ENCODE data around the gene HOXA11. TPM values are rescaled to one million over a fixed set of nuclear protein-coding genes. Genes with fewer than 3 reads are reported as not detected.

HOXA11 gene
- polyA plus RNA-seq, 1 donor from 2014 or later: not detected

- no peak overlapping the region for H3K27ac ChIP-seq (ENCODE audit: low read length)
- no peak overlapping the region for H2AFZ ChIP-seq (ENCODE audit: low read depth, low read length)
- peaks cover 18% of the 10 kb centered on the region for H3K9me3 ChIP-seq (ENCODE audit: low read length)
- TF ChIP-seq EP300 (conservative IDR thresholded peaks at IDR 0.05; ENCODE audit: poor library complexity, severe bottlenecking) (no peak), SMC3 (conservative IDR thresholded peaks at IDR 0.05; ENCODE audit: poor library complexity) (no peak), RAD21 (conservative IDR thresholded peaks at IDR 0.05) (no peak), REST (IDR thresholded peaks at IDR 0.05; ENCODE audit: borderline replicate concordance) (no peak), TAF1 (IDR thresholded peaks at IDR 0.05; ENCODE audit: low read depth) (no peak), EZH2 (IDR thresholded peaks at IDR 0.05; ENCODE audit: borderline replicate concordance, insufficient read depth, low read length, poor library complexity, severe bottlenecking) (no peak), POLR2AphosphoS5 (IDR thresholded peaks at IDR 0.05) (no peak), MXI1 (conservative IDR thresholded peaks at IDR 0.05; ENCODE audit: poor library complexity, severe bottlenecking) (no peak), CTCF (IDR thresholded peaks at IDR 0.05; ENCODE audit: poor library complexity, severe bottlenecking) (no peak)
- no peaks in the 10 kb centered on the region for H4K20me1 ChIP-seq (ENCODE audit: insufficient read depth)
- H3K4me2 ChIP-seq (ENCODE audit: low read length): no peak overlapping the region
- H3K4me3 ChIP-seq (ENCODE audit: low read length): no peak overlapping the region
- H3K36me3 ChIP-seq (ENCODE audit: insufficient read depth, low read length): no peaks in the 10 kb centered on the region
- H3F3A ChIP-seq (ENCODE audit: insufficient read depth, low read length, poor library complexity, severe bottlenecking): no peaks in the 10 kb centered on the region
- peaks cover 100% of the 10 kb centered on the region for H3K27me3 ChIP-seq (ENCODE audit: insufficient read depth, low read depth, low read length)
- H3K79me2 ChIP-seq (replicated peaks; ENCODE audit: insufficient read depth, low read length): no peaks in the 10 kb centered on the region
- H3K9ac ChIP-seq (ENCODE audit: low read length): no peak overlapping the region
- H3K9me2 ChIP-seq (ENCODE audit: insufficient read depth, low read length): no peaks in the 10 kb centered on the region
Observed at GRCh38 chr7:27166531-27167505, 18.2 kb downstream of the HOXA11 start.

- Histone ChIP-seq H3K4me3 (ENCODE audit: low read length) (no peak overlapping the region), H3K4me2 (ENCODE audit: low read length) (no peak overlapping the region), H2AFZ (ENCODE audit: low read depth, low read length) (no peak overlapping the region), H3K36me3 (ENCODE audit: insufficient read depth, low read length) (no peaks in the 10 kb centered on the region), H4K20me1 (ENCODE audit: insufficient read depth) (no peaks in the 10 kb centered on the region), H3F3A (ENCODE audit: insufficient read depth, low read length, poor library complexity, severe bottlenecking) (no peaks in the 10 kb centered on the region), H3K9me3 (ENCODE audit: low read length) (peaks cover 18% of the 10 kb centered on the region), H3K79me2 (replicated peaks; ENCODE audit: insufficient read depth, low read length) (no peaks in the 10 kb centered on the region), H3K9me2 (ENCODE audit: insufficient read depth, low read length) (no peaks in the 10 kb centered on the region), H3K27ac (ENCODE audit: low read length) (no peak overlapping the region), H3K9ac (ENCODE audit: low read length) (no peak overlapping the region), H3K27me3 (ENCODE audit: insufficient read depth, low read depth, low read length) (peaks cover 100% of the 10 kb centered on the region)
- TF ChIP-seq MXI1 (conservative IDR thresholded peaks at IDR 0.05; ENCODE audit: poor library complexity, severe bottlenecking): no peak
- no peak for TF ChIP-seq SMC3 (conservative IDR thresholded peaks at IDR 0.05; ENCODE audit: poor library complexity)
- no peak for TF ChIP-seq REST (IDR thresholded peaks at IDR 0.05; ENCODE audit: borderline replicate concordance)
- TF ChIP-seq EZH2 (IDR thresholded peaks at IDR 0.05; ENCODE audit: borderline replicate concordance, insufficient read depth, low read length, poor library complexity, severe bottlenecking): no peak
- no peak for TF ChIP-seq EP300 (conservative IDR thresholded peaks at IDR 0.05; ENCODE audit: poor library complexity, severe bottlenecking)
- TF ChIP-seq TAF1 (IDR thresholded peaks at IDR 0.05; ENCODE audit: low read depth): no peak
- TF ChIP-seq RAD21 (conservative IDR thresholded peaks at IDR 0.05): no peak
- no peak for TF ChIP-seq CTCF (IDR thresholded peaks at IDR 0.05; ENCODE audit: poor library complexity, severe bottlenecking)
- TF ChIP-seq POLR2AphosphoS5 (IDR thresholded peaks at IDR 0.05): no peak
Observed at GRCh38 chr7:27165996-27166530, 19.0 kb downstream of the HOXA11 start.
